ENCODE data around the gene MMD. TPM values are rescaled to one million over a fixed set of nuclear protein-coding genes. Genes with fewer than 3 reads are reported as not detected.
A peak's percentile ranks its signal among the peaks of the same experiment; 100 is the strongest.

The MMD gene
- total RNA-seq, 1 donor from 2014 or later = 16.7 TPM

DNA sequence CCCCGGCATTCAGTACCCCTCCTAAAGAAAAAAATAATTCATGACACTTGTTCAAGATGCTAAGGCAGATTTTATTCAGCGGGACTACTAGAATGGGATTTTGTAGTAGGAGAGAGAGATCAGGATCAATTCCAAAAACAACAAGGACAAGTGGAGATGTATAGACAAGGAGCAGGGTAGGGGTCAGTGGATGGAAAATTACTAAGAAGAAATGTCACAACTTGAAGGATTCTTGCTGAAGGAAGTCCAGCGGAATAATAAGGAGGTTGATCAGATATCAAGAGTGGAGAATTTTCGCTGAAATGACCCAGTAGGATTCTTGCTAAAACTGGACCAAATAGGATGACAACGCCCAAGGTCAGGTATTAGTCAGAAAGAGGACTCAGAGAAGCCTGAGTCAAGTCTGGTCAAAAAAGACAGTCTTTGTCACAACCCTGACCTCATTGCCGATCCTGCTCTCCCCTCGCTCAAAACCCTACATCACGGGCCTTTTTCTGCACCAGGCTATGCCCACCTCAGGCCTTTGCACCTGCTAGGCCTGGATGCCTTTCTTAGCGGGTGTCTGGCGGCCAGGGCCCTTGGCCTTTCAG, 36.9 kb downstream of the MMD start:
- intact Hi-C loops (cut with DNase I) = no loop called here
- DNase-seq (ENCODE audit: extremely low spot score in 2 of 2) = no peak
- Histone ChIP-seq H3K27ac (no peak overlapping the region), H3K9me3 (no peaks in the 10 kb centered on the region), H3K36me3 (no peaks in the 10 kb centered on the region), H3K4me3 (no peak overlapping the region), H3K27me3 (no peaks in the 10 kb centered on the region), H3K4me1 (no peaks in the 10 kb centered on the region)
- no peak for TF ChIP-seq POLR2A (IDR thresholded peaks at IDR 0.05)
- TF ChIP-seq POLR2AphosphoS5 (IDR thresholded peaks at IDR 0.05; ENCODE audit: insufficient read depth in 1 of 2, low read depth in 1 of 2) = no peak
- TF ChIP-seq, protein P1, sequence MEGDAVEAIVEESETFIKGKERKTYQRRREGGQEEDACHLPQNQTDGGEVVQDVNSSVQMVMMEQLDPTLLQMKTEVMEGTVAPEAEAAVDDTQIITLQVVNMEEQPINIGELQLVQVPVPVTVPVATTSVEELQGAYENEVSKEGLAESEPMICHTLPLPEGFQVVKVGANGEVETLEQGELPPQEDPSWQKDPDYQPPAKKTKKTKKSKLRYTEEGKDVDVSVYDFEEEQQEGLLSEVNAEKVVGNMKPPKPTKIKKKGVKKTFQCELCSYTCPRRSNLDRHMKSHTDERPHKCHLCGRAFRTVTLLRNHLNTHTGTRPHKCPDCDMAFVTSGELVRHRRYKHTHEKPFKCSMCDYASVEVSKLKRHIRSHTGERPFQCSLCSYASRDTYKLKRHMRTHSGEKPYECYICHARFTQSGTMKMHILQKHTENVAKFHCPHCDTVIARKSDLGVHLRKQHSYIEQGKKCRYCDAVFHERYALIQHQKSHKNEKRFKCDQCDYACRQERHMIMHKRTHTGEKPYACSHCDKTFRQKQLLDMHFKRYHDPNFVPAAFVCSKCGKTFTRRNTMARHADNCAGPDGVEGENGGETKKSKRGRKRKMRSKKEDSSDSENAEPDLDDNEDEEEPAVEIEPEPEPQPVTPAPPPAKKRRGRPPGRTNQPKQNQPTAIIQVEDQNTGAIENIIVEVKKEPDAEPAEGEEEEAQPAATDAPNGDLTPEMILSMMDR (IDR thresholded peaks at IDR 0.05) = no peak

DNA sequence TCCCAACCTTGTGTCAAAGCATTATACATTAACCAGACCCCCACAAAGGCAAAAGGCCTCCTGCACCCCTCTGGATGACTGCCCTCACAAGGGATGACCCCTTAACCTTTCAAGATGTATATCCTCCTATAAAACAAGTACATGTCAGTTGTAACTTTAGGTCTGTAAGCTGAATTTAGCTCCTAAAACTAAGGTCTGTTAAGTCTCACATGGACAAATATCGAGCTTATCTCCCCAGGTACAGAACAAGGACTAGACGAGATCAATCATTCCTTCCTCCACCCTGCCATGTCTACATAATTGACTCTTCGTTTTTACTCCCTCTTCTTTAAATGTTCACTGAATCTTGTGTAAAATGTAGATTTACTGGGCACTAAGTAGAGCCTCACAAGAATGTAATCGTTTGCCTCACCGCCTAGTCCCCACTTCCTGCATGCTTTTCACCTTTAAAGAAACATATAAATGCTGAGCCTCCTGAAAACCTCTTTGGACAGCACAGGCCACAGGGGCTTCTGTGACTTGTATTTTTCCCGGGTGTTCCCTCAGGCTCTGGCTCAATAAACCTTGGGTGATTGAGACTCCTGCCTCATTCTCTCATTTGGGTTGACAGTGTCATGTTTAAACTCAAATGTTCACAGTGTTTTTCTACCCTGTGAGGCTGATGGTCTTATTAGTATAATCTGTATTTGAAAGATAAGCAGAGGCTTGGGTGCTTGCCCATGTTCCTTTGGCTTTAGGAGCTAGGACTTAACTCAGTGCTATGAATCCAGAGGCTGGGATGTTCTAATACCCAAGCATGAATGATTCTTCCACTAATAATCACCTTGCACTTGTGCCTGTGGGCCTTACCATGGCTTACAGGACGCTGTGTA, 37.6 kb downstream of the MMD start:
- TF ChIP-seq, protein P1 (IDR thresholded peaks at IDR 0.05) = no peak
- TF ChIP-seq POLR2A (IDR thresholded peaks at IDR 0.05) = no peak
- no peaks in the 10 kb centered on the region for H3K4me1 ChIP-seq
- H3K27me3 ChIP-seq = no peaks in the 10 kb centered on the region
- DNase-seq (ENCODE audit: extremely low spot score in 2 of 2) = no peak
- intact Hi-C loops (cut with DNase I) = no loop called here
- H3K4me3 ChIP-seq = no peak overlapping the region
- H3K36me3 ChIP-seq = no peaks in the 10 kb centered on the region
- H3K9me3 ChIP-seq = no peaks in the 10 kb centered on the region
- H3K27ac ChIP-seq = no peak overlapping the region

DNA sequence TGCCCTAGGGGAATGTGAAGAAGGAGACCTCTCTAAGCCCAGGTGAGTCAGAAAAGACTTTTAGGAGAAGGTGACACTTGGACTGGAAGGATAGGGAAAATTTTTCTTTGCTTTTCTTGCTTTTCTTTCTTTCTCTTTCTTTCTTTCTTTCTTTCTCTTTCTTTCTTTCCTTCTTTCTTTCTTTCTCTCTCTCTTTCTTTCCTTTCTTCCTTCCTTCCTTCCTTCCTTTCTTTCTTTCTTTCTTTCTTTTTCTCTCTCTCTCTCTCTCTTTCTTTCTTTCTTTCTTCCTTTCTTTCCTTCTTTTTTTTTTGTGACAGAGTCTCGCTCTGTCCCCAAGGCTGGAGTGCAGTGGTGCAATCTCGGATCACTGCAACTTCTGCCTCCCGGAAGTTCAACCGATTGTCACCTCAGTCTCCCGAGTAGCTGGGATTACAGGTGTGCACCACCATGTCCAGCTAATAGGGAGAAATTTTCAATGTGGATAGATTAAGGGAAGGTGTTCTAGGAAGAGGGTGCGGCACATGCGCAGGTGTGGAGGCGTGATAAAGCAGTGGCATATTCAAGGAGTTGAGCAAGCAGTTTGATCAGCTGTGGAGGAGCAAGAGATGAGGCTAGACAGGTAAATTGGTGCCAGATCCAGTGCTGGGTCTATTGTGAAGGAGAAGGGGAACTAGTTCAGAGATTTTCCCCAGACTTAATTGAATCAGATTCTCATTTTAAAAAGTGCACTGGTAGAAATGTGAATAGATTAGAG, 40.4 kb downstream of the MMD start:
- Histone ChIP-seq H3K4me1 (no peaks in the 10 kb centered on the region), H3K4me3 (no peak overlapping the region), H3K36me3 (no peaks in the 10 kb centered on the region), H3K27me3 (no peaks in the 10 kb centered on the region), H3K27ac (no peak overlapping the region), H3K9me3 (no peaks in the 10 kb centered on the region)
- DNase-seq (ENCODE audit: extremely low spot score in 2 of 2) = peak in 1 of 2 donors; percentile 37
- intact Hi-C loops (cut with DNase I) = no loop called here
- TF ChIP-seq POLR2AphosphoS5 (IDR thresholded peaks at IDR 0.05; ENCODE audit: insufficient read depth in 1 of 2, low read depth in 1 of 2) = no peak
- TF ChIP-seq POLR2A (IDR thresholded peaks at IDR 0.05) = no peak
- TF ChIP-seq, protein P1 (IDR thresholded peaks at IDR 0.05) = no peak

DNA sequence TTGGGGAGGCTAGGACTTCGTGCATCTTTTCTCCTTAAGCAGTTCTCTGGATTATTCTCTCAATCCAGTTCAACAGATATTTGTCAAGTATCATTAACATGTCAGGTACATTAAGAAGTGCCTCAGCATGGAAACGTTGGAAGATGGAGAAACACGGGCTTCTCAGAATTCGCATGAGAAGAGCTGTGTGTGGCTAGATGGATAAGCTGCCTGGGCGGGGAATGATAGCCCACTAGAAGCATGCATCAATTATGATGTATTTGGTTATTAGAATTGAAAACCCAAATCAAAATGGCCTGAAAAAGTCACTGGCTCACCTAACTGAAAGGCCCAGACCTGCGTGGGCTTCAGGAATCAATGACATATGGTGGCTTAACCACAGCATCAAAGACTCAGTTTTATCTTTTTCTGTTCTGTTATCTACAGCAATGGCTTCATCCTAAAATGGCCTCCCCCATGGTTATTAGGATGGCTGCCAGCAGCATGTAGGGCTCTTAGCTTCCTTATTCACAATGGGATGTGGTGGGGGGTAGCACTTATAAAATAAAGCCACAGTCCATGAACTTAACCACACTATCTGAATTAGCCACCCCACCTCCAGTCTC, 43.9 kb downstream of the MMD start:
- Histone ChIP-seq H3K36me3 (no peaks in the 10 kb centered on the region), H3K4me1 (no peaks in the 10 kb centered on the region), H3K27me3 (no peaks in the 10 kb centered on the region), H3K9me3 (no peaks in the 10 kb centered on the region), H3K27ac (no peak overlapping the region), H3K4me3 (no peak overlapping the region)
- intact Hi-C loops (cut with DNase I) = no loop called here
- TF ChIP-seq, protein P1 (IDR thresholded peaks at IDR 0.05) = no peak
- TF ChIP-seq POLR2AphosphoS5 (IDR thresholded peaks at IDR 0.05; ENCODE audit: insufficient read depth in 1 of 2, low read depth in 1 of 2) (no peak), POLR2A (IDR thresholded peaks at IDR 0.05) (no peak)
- no peak for DNase-seq (ENCODE audit: extremely low spot score in 2 of 2)

Measured in vagina (tissue), 2 donors.